Cardiac fibroblast (primary cell): ENCODE data around the gene TTN.

Source experiments
- DNase-seq, 2 donors: peaks; one replicate each; pipeline versions ENCODE4 v3.0.0 to v3.0.0-alpha.2; 2010; ENCODE audit warnings: low read depth in 2 of 2
- H3K4me3 ChIP-seq, 2 donors: replicated peaks in 1 of 2; 1 replicate in 1 of 2; 2 replicates in 1 of 2; pipeline ENCODE4 v1.5.1; 2011; ENCODE audit warnings: low read depth in 2 of 2, low read length in 2 of 2, mild to moderate bottlenecking in 2 of 2, moderate library complexity in 1 of 2
- CTCF ChIP-seq: IDR thresholded peaks from one replicate; pipeline ENCODE4 v1.5.1; 2011; ENCODE audit warnings: low read depth, mild to moderate bottlenecking, low read length, inconsistent platforms

TTN gene

DNA sequence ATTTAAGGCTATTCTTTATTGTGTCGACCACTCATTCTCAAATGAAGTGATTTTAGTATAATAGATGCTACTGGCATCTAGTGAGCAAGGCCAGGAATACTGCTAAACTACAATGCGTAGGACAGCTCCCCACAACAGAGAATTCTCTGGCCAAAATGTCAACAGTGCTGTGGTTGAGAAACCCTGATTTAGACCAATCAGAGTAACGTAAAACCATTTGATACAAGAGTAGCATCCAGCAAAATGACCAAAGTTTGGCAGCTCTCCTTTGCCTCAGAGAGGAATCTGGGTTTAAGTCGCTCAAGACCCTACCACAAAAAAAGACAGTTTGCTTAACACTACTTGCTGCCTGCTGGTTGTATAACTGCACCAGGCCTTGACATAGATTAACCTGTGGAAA lies 37.0 kb upstream of the TTN start:
- DNase-seq: no peak
- no peak overlapping the region for H3K4me3 ChIP-seq
- TF ChIP-seq CTCF: no peak

GRCh38 chr2:178843697-178844096 lies 36.5 kb upstream of the TTN start:
- no peak for DNase-seq
- no peak overlapping the region for H3K4me3 ChIP-seq
- no peak for TF ChIP-seq CTCF

DNA sequence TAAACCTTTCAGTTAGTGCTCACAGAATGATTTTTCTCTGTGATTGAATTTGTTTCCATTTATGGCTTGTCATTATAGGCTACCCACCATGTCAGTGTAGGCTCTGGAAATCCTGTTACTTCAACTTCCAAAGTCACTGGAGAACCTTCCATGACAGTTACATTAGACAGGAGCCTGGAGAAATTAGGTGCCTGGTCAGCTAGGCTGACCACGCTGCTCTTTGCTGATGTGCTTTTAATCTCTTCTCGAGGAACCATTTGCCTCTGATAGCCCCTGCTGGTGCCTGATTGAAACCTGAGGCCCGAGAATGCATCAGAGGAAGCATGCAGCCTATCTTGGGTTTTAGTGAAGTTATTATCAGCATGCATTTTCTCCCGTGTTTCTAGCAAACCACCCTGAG lies 29.6 kb upstream of the TTN start:
- H3K4me3 ChIP-seq: no peak overlapping the region
- no peak for DNase-seq
- no peak for TF ChIP-seq CTCF

- H3K4me3 ChIP-seq: no peak overlapping the region
- no peak for TF ChIP-seq CTCF
- DNase-seq: no peak
These were observed 26.9 kb upstream of the TTN start for GRCh38 chr2:178834086-178834485.

GRCh38 chr2:178833382-178833781 lies 26.2 kb upstream of the TTN start:
- DNase-seq: no peak
- no peak for TF ChIP-seq CTCF
- no peak overlapping the region for H3K4me3 ChIP-seq

DNA sequence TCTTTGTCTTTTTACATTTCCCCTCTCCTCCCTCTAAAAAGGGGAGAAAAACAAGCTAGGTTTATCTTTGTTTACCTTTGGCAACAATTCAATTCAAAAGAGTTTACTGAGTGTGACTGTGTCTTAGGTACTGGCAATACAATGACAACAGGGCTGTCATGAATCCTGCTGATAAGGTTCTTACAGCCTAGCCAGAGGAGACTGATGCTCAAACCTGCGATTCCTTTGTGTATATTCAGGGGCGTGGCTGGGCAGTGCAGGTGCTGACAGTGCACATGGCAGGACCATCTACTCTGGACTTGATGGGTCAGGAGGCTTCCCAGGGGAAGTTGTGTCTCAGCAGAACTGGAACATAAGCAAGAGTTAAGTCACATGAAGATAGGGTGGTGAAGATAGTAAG lies 23.2 kb upstream of the TTN start:
- no peak overlapping the region for H3K4me3 ChIP-seq
- TF ChIP-seq CTCF: no peak
- no peak for DNase-seq

DNA sequence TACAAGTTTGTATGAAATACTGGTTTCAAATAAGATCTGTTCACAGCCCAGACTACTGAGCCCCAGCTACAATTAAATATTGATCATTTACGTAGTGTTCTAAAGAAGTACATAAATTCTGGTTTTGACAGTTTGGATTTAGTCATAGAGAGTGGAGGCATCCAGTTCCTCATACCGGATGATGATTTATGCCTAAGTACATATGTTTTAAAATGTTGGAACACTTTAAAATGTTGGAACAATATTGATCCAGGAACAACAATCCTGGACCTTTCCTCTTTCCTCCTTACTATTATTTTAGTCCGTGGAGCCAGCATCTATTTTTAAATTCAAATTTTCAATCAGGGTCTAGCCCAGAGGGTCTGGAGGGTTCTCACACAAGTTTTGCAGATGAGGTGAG lies 22.8 kb upstream of the TTN start:
- DNase-seq: no peak
- TF ChIP-seq CTCF: no peak
- H3K4me3 ChIP-seq: no peak overlapping the region
